Stimulated activated naive CD8-positive, alpha-beta T cell treated with anti-CD3 and anti-CD28 coated beads, Interleukin-15, amount 100 ng/mL, for 72 hours (primary cell): ENCODE measurements around the gene CADPS.
A peak's percentile ranks its signal among the peaks of the same experiment; 100 is the strongest.
"Not testable (repeated sequence)": the region's sequence is repeated elsewhere in the genome, so short reads cannot be mapped to it uniquely, and the experiment has no call there.

Experiments used
- ATAC-seq: fragments of 150-1000 bp; cut with Tn5 transposase; 2 replicates; pipeline ENCODE4 v1.10.0; 2021; ENCODE audit warnings: mild to moderate bottlenecking, moderate library complexity
- DNase-seq, 2 donors: peaks; one replicate each; pipeline ENCODE4 v3.0.0; 2021 to 2022
- H3K27ac Mint-ChIP-seq, 2 donors: one replicate each; pipeline ENCODE4 v1.8.0; 2022; ENCODE audit warnings: mild to moderate bottlenecking in 2 of 2, mixed read lengths in 2 of 2, moderate library complexity in 2 of 2
- H3K27me3 Mint-ChIP-seq: one replicate; pipeline ENCODE4 v1.8.0; 2022; ENCODE audit warnings: mixed read lengths
- H3K4me1 Mint-ChIP-seq: one replicate; pipeline ENCODE4 v1.8.0; 2022; ENCODE audit warnings: mild to moderate bottlenecking, mixed read lengths
- H3K4me3 Mint-ChIP-seq, 2 donors: one replicate each; pipeline ENCODE4 v1.8.0; 2022; ENCODE audit warnings: mild to moderate bottlenecking in 2 of 2, mixed read lengths in 2 of 2, moderate library complexity in 1 of 2
- H3K9me3 Mint-ChIP-seq, 2 donors: one replicate each; pipeline ENCODE4 v1.8.0; 2022; ENCODE audit warnings: mixed read lengths in 2 of 2

Gene CADPS

GRCh38 chr3:62602129-62602770 lies 273.0 kb downstream of the CADPS start:
- Mint-ChIP-seq H3K4me1 (no peaks in the 10 kb centered on the region), H3K4me3 (no peak overlapping the region)

GRCh38 chr3:62601238-62602070 lies 273.8 kb downstream of the CADPS start:
- no peak for DNase-seq
- no peak for ATAC-seq
- Mint-ChIP-seq H3K4me1 (no peaks in the 10 kb centered on the region), H3K4me3 (no peak overlapping the region), H3K27me3 (no peaks in the 10 kb centered on the region), H3K27ac (no peak overlapping the region), H3K9me3 (no peaks in the 10 kb centered on the region)

More at GRCh38 chr3:62602129-62602770, 273.0 kb downstream of the CADPS start:
- no peaks in the 10 kb centered on the region for H3K27me3 Mint-ChIP-seq
- H3K9me3 Mint-ChIP-seq = no peaks in the 10 kb centered on the region
- ATAC-seq = no peak
- DNase-seq = no peak
- H3K27ac Mint-ChIP-seq = no peak overlapping the region

- no peak overlapping the region for H3K27ac Mint-ChIP-seq
- no peaks in the 10 kb centered on the region for H3K9me3 Mint-ChIP-seq
- ATAC-seq (no peak), DNase-seq (no peak)
- H3K4me3 Mint-ChIP-seq = no peak overlapping the region
- H3K4me1 Mint-ChIP-seq = no peaks in the 10 kb centered on the region
- no peaks in the 10 kb centered on the region for H3K27me3 Mint-ChIP-seq
Measured at GRCh38 chr3:62600033-62600432, 275.2 kb downstream of the CADPS start.

- no peaks in the 10 kb centered on the region for H3K9me3 Mint-ChIP-seq
- ATAC-seq (no peak), DNase-seq (no peak)
- no peak overlapping the region for H3K27ac Mint-ChIP-seq
- H3K4me1 Mint-ChIP-seq = no peaks in the 10 kb centered on the region
- H3K27me3 Mint-ChIP-seq = no peaks in the 10 kb centered on the region
- no peak overlapping the region for H3K4me3 Mint-ChIP-seq
Measured at GRCh38 chr3:62597491-62597890, 277.7 kb downstream of the CADPS start.

- Mint-ChIP-seq H3K4me1 (no peaks in the 10 kb centered on the region), H3K27me3 (no peaks in the 10 kb centered on the region), H3K27ac (no peak overlapping the region), H3K4me3 (no peak overlapping the region), H3K9me3 (no peaks in the 10 kb centered on the region)
- DNase-seq (no peak), ATAC-seq (no peak)
Measured at GRCh38 chr3:62592408-62592807, 282.8 kb downstream of the CADPS start.

- no peaks in the 10 kb centered on the region for H3K27me3 Mint-ChIP-seq
- no peaks in the 10 kb centered on the region for H3K9me3 Mint-ChIP-seq
- ATAC-seq (no peak), DNase-seq (no peak)
- H3K4me1 Mint-ChIP-seq = no peaks in the 10 kb centered on the region
- H3K4me3 Mint-ChIP-seq = no peak overlapping the region
- H3K27ac Mint-ChIP-seq = no peak overlapping the region
Measured at GRCh38 chr3:62589078-62589477, 286.1 kb downstream of the CADPS start.

GRCh38 chr3:62587579-62588031 lies 287.6 kb downstream of the CADPS start:
- Mint-ChIP-seq H3K4me3 (no peak overlapping the region), H3K27ac (no peak overlapping the region), H3K9me3 (no peaks in the 10 kb centered on the region), H3K4me1 (no peaks in the 10 kb centered on the region), H3K27me3 (no peaks in the 10 kb centered on the region)
- ATAC-seq (no peak), DNase-seq (no peak)

GRCh38 chr3:62587169-62587568 lies 288.0 kb downstream of the CADPS start:
- no peak for DNase-seq
- Mint-ChIP-seq H3K27ac (peak overlapping the region in 1 of 2 donors; percentile 72), H3K4me3 (no peak overlapping the region), H3K9me3 (no peaks in the 10 kb centered on the region), H3K4me1 (no peaks in the 10 kb centered on the region), H3K27me3 (no peaks in the 10 kb centered on the region)
- no peak for ATAC-seq

- no peak for DNase-seq
- Mint-ChIP-seq H3K4me1 (no peaks in the 10 kb centered on the region), H3K27me3 (no peaks in the 10 kb centered on the region), H3K4me3 (no peak overlapping the region), H3K27ac (no peak overlapping the region), H3K9me3 (no peaks in the 10 kb centered on the region)
- no peak for ATAC-seq
Measured at GRCh38 chr3:62586356-62586755, 288.9 kb downstream of the CADPS start.

GRCh38 chr3:62585861-62586260 lies 289.4 kb downstream of the CADPS start:
- no peak overlapping the region for H3K4me3 Mint-ChIP-seq
- H3K9me3 Mint-ChIP-seq = no peaks in the 10 kb centered on the region
- no peaks in the 10 kb centered on the region for H3K4me1 Mint-ChIP-seq
- ATAC-seq (no peak), DNase-seq (no peak)
- H3K27ac Mint-ChIP-seq = no peak overlapping the region
- H3K27me3 Mint-ChIP-seq = no peaks in the 10 kb centered on the region

- no peak overlapping the region for H3K27ac Mint-ChIP-seq
- no peaks in the 10 kb centered on the region for H3K27me3 Mint-ChIP-seq
- no peak for ATAC-seq
- no peak for DNase-seq
- H3K4me1 Mint-ChIP-seq = no peaks in the 10 kb centered on the region
- H3K9me3 Mint-ChIP-seq = peaks cover 1 to 9% of the 10 kb centered on the region in 2 donors
- H3K4me3 Mint-ChIP-seq = no peak overlapping the region
Measured at GRCh38 chr3:62584636-62585035, 290.6 kb downstream of the CADPS start.

GRCh38 chr3:62582495-62583172 lies 292.6 kb downstream of the CADPS start:
- Mint-ChIP-seq H3K4me3 (no peak overlapping the region), H3K27ac (no peak overlapping the region), H3K9me3 (peaks cover 15 to 21% of the 10 kb centered on the region in 2 donors), H3K27me3 (no peaks in the 10 kb centered on the region), H3K4me1 (no peaks in the 10 kb centered on the region)
- no peak for DNase-seq
- no peak for ATAC-seq

- not testable (repeated sequence) for ATAC-seq, DNase-seq
Measured at GRCh38 chr3:62580485-62580884, 294.7 kb downstream of the CADPS start.

GRCh38 chr3:62577153-62577552 lies 298.1 kb downstream of the CADPS start:
- ATAC-seq (no peak), DNase-seq (no peak)
- peaks cover 19 to 21% of the 10 kb centered on the region in 2 donors for H3K9me3 Mint-ChIP-seq
- H3K4me1 Mint-ChIP-seq = no peaks in the 10 kb centered on the region
- peak overlapping the region in 1 of 2 donors; percentile 21 for H3K27ac Mint-ChIP-seq
- H3K4me3 Mint-ChIP-seq = no peak overlapping the region
- peaks cover 22% of the 10 kb centered on the region for H3K27me3 Mint-ChIP-seq

More at GRCh38 chr3:62580485-62580884, 294.7 kb downstream of the CADPS start:
- H3K4me3 Mint-ChIP-seq, H3K27ac Mint-ChIP-seq, H3K4me1 Mint-ChIP-seq, H3K27me3 Mint-ChIP-seq: not testable (repeated sequence)
- H3K9me3 Mint-ChIP-seq = peaks cover 19 to 21% of the 10 kb centered on the region in 2 donors

GRCh38 chr3:62574266-62574898 lies 300.8 kb downstream of the CADPS start:
- no peak overlapping the region for H3K4me3 Mint-ChIP-seq
- H3K9me3 Mint-ChIP-seq = peaks cover 10 to 15% of the 10 kb centered on the region in 2 donors
- H3K27me3 Mint-ChIP-seq = peaks cover 25% of the 10 kb centered on the region
- no peak overlapping the region for H3K27ac Mint-ChIP-seq
- ATAC-seq (no peak), DNase-seq (no peak)
- no peaks in the 10 kb centered on the region for H3K4me1 Mint-ChIP-seq
